Stomach (tissue), 9 donors: Measurements from ENCODE around the gene GPR176. TPM values are rescaled to one million over a fixed set of nuclear protein-coding genes. Genes with fewer than 3 reads are reported as not detected.

Experiments used
- DNase-seq, 2 donors: peaks; one replicate each; pipeline versions ENCODE4 v3.0.0 to v3.0.0-alpha.2; 2013 to 2019
- H3K27ac ChIP-seq, 5 donors: fragments of 200-600 bp in 4 of 5; sonication (generic) in 4 of 5; one replicate each; pipeline ENCODE4 v1.5.1; 2013 to 2019; ENCODE audit warnings: mild to moderate bottlenecking in 1 of 5, moderate library complexity in 1 of 5
- H3K27me3 ChIP-seq, 3 donors: fragments of 200-600 bp; sonication (generic); one replicate each; pipeline ENCODE4 v1.5.1; 2017 to 2019; ENCODE audit warnings: mixed run types in 1 of 3
- H3K36me3 ChIP-seq, 4 donors: fragments of 200-600 bp; sonication (generic); 1 replicate in 3 of 4; 2 replicates in 1 of 4; pipeline ENCODE4 v1.5.1; 2016 to 2019
- H3K4me1 ChIP-seq, 4 donors: fragments of 200-600 bp; sonication (generic); one replicate each; pipeline ENCODE4 v1.5.1; 2016 to 2019
- H3K4me3 ChIP-seq, 4 donors: fragments of 200-600 bp; sonication (generic) in 3 of 4; one replicate each; pipeline ENCODE4 v1.5.1; 2016 to 2019; ENCODE audit warnings: mild to moderate bottlenecking in 1 of 4
- H3K9me3 ChIP-seq, 4 donors: fragments of 200-600 bp; sonication (generic); one replicate each; pipeline ENCODE4 v1.5.1; 2016 to 2019
- EP300 ChIP-seq: sonication (generic); formaldehyde crosslinking; IDR thresholded peaks from one replicate; pipeline ENCODE4 v1.6.1; 2017; ENCODE audit warnings: antibody characterized with exemption
- POLR2A ChIP-seq, 4 donors: fragments of 450-650 bp; IDR thresholded peaks; one replicate each; pipeline ENCODE4 v1.6.1; 2016; ENCODE audit warnings: antibody characterized with exemption in 4 of 4, control low read depth in 2 of 4, mild to moderate bottlenecking in 1 of 4, moderate library complexity in 1 of 4
- POLR2AphosphoS5 ChIP-seq, 3 donors: sonication (generic); formaldehyde crosslinking; IDR thresholded peaks; one replicate each; pipeline ENCODE4 v1.6.1; 2016; ENCODE audit warnings: antibody characterized with exemption in 3 of 3
- WGBS, 5 donors: extraction: QIAGEN DNeasy Blood & Tissue Kit in 3 of 5; methylation state at CpG; one replicate each; pipeline versions ENCODE4 v1.1.5 to v1.1.7; 2013 to 2018; 5-methylcytosine and 5-hydroxymethylcytosine counted together
- intact Hi-C: fragments of 100-400 bp; cut with DNase I; formaldehyde crosslinking; loops from one replicate; pipeline ENCODE4 v1.15.1; 2023; ENCODE audit warnings: low total_unique reads
- polyA plus RNA-seq, 3 donors: library from polyadenylated mRNA; stranded (reverse); fragments of 200-250 nt; gene quantifications; one replicate each; pipeline ENCODE4 v1.2.3, GENCODE V29; 2013
- total RNA-seq, 5 donors: library from RNA; depleted of rRNA; stranded (reverse); fragments of >200 nt; gene quantifications; one replicate each; pipeline versions ENCODE4 v1.1.0 to v1.2.3, GENCODE V29; 2014 to 2016
- TF ChIP-seq, protein P1 (sequence below), 7 experiments: fragments of 450-650 bp in 4 of 7; fragments of 200-600 bp in 3 of 7; sonication (generic) in 3 of 7; IDR thresholded peaks; one replicate each; pipeline ENCODE4 v1.5.1; 2016 to 2019; ENCODE audit warnings: antibody characterized with exemption in 7 of 7, control low read depth in 2 of 7, mild to moderate bottlenecking in 1 of 7
- donor health status: healthy with polysubstance abuse.
- donor health status: Bipolar disorder and iron deficiency.
- donor health status: healthy.

GPR176 gene
- total and polyA plus RNA-seq, 8 donors, result 0.29 to 10.1 (median 1.3) TPM; not detected in 1

- no peaks in the 10 kb centered on the region for H3K9me3 ChIP-seq
- no peak for DNase-seq
- H3K36me3 ChIP-seq, result no peaks in the 10 kb centered on the region
- WGBS, 5 donors, result 77 to 86% (median 83%) methylated on average over 3 of the region's 3 CpGs
- no peak for TF ChIP-seq POLR2A (IDR thresholded peaks at IDR 0.05)
- TF ChIP-seq POLR2AphosphoS5 (IDR thresholded peaks at IDR 0.05), result no peak
- no peak for TF ChIP-seq EP300
- TF ChIP-seq, protein P1, sequence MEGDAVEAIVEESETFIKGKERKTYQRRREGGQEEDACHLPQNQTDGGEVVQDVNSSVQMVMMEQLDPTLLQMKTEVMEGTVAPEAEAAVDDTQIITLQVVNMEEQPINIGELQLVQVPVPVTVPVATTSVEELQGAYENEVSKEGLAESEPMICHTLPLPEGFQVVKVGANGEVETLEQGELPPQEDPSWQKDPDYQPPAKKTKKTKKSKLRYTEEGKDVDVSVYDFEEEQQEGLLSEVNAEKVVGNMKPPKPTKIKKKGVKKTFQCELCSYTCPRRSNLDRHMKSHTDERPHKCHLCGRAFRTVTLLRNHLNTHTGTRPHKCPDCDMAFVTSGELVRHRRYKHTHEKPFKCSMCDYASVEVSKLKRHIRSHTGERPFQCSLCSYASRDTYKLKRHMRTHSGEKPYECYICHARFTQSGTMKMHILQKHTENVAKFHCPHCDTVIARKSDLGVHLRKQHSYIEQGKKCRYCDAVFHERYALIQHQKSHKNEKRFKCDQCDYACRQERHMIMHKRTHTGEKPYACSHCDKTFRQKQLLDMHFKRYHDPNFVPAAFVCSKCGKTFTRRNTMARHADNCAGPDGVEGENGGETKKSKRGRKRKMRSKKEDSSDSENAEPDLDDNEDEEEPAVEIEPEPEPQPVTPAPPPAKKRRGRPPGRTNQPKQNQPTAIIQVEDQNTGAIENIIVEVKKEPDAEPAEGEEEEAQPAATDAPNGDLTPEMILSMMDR (IDR thresholded peaks at IDR 0.05), result no peak
- no peaks in the 10 kb centered on the region for H3K27me3 ChIP-seq
- H3K4me3 ChIP-seq, result no peak overlapping the region
- no peak overlapping the region for H3K27ac ChIP-seq
- intact Hi-C loops, result no loop called here
- H3K4me1 ChIP-seq, result peaks cover 0 to 3% (median 0%) of the 10 kb centered on the region in 4 donors
Observed at GRCh38 chr15:39833515-39833981, 86.5 kb downstream of the GPR176 start.

DNA sequence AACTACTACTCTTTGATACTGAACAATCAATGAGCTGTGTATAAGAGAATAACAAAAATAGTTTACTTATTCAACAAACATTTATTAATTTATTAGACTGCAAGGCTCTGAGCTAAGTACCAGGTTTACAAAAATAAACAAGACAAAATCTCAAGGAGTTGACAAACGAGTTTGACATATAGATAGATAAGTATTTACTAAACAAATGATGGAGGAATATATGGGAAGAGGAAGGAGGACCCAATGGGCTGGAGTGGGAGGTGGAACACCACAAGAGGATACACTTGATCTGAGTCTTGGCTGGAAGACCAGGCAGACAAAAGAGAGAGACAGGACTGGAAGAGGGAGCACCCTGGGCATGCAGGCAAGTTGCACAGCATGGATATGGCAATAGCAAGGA, 89.9 kb downstream of the GPR176 start:
- no peak for DNase-seq
- WGBS, 5 donors, result 10 to 42% (median 23%) methylated on average over 1 of the region's 1 CpG
- Histone ChIP-seq H3K27ac (no peak overlapping the region), H3K4me3 (no peak overlapping the region), H3K36me3 (no peaks in the 10 kb centered on the region), H3K27me3 (no peaks in the 10 kb centered on the region), H3K9me3 (no peaks in the 10 kb centered on the region), H3K4me1 (peaks cover 0 to 9% (median 0%) of the 10 kb centered on the region in 4 donors)
- intact Hi-C loops, result no loop called here
- no peak for TF ChIP-seq POLR2A (IDR thresholded peaks at IDR 0.05)
- TF ChIP-seq, protein P1 (IDR thresholded peaks at IDR 0.05), result no peak
- no peak for TF ChIP-seq EP300
- TF ChIP-seq POLR2AphosphoS5 (IDR thresholded peaks at IDR 0.05), result no peak

DNA sequence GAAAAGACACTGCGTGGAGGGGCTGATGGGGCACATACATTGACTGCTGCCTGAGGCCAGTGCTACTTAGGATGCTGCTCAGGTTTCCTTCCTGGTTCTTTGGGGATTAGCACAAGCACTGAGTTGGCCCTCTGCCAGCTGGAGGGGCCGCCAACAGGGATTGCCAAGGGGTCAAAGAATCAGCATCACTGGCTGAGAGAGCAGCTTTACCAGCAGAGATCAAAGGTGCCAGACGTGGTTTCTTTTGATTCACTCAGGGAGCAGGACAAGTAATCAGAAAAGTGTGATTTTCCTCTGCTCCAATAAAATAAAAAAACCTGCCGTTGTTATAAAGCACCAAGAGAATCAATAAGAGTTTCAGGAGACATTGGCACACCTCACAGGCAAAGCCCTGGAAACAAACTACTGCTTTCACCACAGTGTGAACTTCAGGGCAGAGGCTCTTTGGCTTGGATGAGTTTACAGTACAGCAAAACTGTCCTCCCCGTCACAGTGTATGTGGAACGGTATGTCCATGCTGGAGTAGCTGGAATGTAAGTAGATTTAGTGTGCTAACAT, 91.6 kb downstream of the GPR176 start:
- intact Hi-C loops, result no loop called here
- H3K4me1 ChIP-seq, result peaks cover 0 to 9% (median 0%) of the 10 kb centered on the region in 4 donors
- no peak overlapping the region for H3K4me3 ChIP-seq
- TF ChIP-seq EP300 (peak; percentile 61), POLR2A (IDR thresholded peaks at IDR 0.05) (no peak), POLR2AphosphoS5 (IDR thresholded peaks at IDR 0.05) (peak in 2 of 3 donors; percentile 64 to 82)
- TF ChIP-seq, protein P1 (IDR thresholded peaks at IDR 0.05), result no peak
- H3K27me3 ChIP-seq, result no peaks in the 10 kb centered on the region
- DNase-seq, result peak in 1 of 2 donors; percentile 19
- peak overlapping the region in 1 of 5 donors; percentile 73 for H3K27ac ChIP-seq
- H3K36me3 ChIP-seq, result no peaks in the 10 kb centered on the region
- no peaks in the 10 kb centered on the region for H3K9me3 ChIP-seq
- 39 to 52% (median 48%) methylated on average over 6 of the region's 6 CpGs for WGBS, 5 donors

- Histone ChIP-seq H3K4me3 (no peak overlapping the region), H3K4me1 (peaks cover 0 to 9% (median 0%) of the 10 kb centered on the region in 4 donors), H3K36me3 (no peaks in the 10 kb centered on the region), H3K9me3 (no peaks in the 10 kb centered on the region), H3K27me3 (no peaks in the 10 kb centered on the region), H3K27ac (no peak overlapping the region)
- 94 to 98% (median 97%) methylated on average over 2 of the region's 2 CpGs for WGBS, 5 donors
- DNase-seq, result no peak
- intact Hi-C loops, result no loop called here
- TF ChIP-seq POLR2AphosphoS5 (IDR thresholded peaks at IDR 0.05) (no peak), EP300 (no peak), POLR2A (IDR thresholded peaks at IDR 0.05) (no peak)
- TF ChIP-seq, protein P1 (IDR thresholded peaks at IDR 0.05), result no peak
Observed at GRCh38 chr15:39826975-39827374, 93.1 kb downstream of the GPR176 start.
